SK-N-SH (cell line): Measurements from ENCODE around the gene FBXO40.

ENCODE experiments used
- ELF1 ChIP-seq: IDR thresholded peaks from 2 replicates; pipeline ENCODE4 v1.4.0; 2012
- FOXM1 ChIP-seq: IDR thresholded peaks from 2 replicates; pipeline ENCODE4 v1.4.0; 2012; ENCODE audit warnings: low read depth, mild to moderate bottlenecking
- MXI1 ChIP-seq: IDR thresholded peaks from 2 replicates; pipeline ENCODE4 v1.6.1; 2012; ENCODE audit warnings: mild to moderate bottlenecking, low read depth, low read length, improper control_type of control experiment
- NFIC ChIP-seq: IDR thresholded peaks from 2 replicates; pipeline ENCODE4 v1.4.0; 2012; ENCODE audit warnings: borderline replicate concordance
- POLR2AphosphoS5 ChIP-seq: IDR thresholded peaks from 2 replicates; pipeline ENCODE4 v1.6.1; 2012; ENCODE audit warnings: low read depth, low read length
- SMC3 ChIP-seq: IDR thresholded peaks from 2 replicates; pipeline ENCODE4 v1.6.1; 2012; ENCODE audit warnings: low read depth, low read length, improper control_type of control experiment
- TF ChIP-seq, protein P1 (sequence below): fragments of 200-600 bp; sonication (generic); IDR thresholded peaks from 2 replicates; pipeline ENCODE4 v1.6.1; 2017; ENCODE audit warnings: antibody characterized with exemption, mild to moderate bottlenecking, moderate library complexity
- TF ChIP-seq, protein P2 (sequence below): IDR thresholded peaks from 2 replicates; pipeline ENCODE4 v1.4.0; 2012; ENCODE audit warnings: low read depth, borderline replicate concordance

DNA sequence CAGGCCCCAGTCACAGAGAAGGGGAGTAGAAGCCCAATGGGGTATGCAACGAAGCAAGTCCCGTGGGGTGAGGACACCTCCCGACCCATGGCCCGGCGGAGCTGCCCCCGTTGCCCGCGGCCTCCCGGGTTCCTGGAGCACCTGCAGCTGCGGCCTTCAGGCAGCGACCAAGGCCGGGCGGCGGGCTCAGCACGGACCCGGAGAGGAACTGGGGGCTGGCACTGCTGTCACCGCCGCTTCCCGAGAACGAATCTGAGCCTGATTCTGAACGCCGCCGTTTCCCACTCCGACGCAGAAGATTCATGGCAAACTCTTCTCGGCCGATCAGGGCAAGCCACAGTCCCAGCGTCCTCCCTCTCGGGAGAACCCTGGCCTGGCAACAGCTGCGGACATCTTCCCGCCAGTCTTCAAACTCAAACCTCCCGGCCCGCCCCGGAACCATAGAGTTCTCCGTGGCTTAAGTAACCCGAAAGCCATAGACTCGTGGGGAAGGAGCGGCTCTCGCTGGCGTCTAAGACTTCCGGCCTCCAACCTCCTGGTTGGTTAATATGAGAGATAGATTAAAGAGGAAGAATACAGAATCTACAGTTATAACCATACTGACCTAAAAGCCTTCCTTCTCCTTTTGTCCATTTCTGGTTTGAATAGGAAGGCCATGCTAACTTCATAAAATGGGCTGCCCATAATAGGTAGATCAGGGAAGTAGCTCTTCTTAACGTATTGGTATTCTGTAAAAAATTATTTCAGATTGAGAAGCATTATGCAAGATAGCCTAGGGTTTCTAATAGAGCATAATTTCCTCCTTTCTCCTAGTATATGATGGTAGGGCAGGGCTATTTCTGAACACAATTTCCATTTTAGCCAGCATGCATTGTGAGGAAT is 47.4 kb upstream of the FBXO40 start, which contains the start of gene POLQ:
- TF ChIP-seq, protein P1, sequence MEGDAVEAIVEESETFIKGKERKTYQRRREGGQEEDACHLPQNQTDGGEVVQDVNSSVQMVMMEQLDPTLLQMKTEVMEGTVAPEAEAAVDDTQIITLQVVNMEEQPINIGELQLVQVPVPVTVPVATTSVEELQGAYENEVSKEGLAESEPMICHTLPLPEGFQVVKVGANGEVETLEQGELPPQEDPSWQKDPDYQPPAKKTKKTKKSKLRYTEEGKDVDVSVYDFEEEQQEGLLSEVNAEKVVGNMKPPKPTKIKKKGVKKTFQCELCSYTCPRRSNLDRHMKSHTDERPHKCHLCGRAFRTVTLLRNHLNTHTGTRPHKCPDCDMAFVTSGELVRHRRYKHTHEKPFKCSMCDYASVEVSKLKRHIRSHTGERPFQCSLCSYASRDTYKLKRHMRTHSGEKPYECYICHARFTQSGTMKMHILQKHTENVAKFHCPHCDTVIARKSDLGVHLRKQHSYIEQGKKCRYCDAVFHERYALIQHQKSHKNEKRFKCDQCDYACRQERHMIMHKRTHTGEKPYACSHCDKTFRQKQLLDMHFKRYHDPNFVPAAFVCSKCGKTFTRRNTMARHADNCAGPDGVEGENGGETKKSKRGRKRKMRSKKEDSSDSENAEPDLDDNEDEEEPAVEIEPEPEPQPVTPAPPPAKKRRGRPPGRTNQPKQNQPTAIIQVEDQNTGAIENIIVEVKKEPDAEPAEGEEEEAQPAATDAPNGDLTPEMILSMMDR = no peak
- TF ChIP-seq POLR2AphosphoS5 (peak; percentile 79; the same call in 1 of the 2 replicates), MXI1 (peak; percentile 89), ELF1 (peak; percentile 96), FOXM1 (no peak; the same call in 1 of the 2 replicates), SMC3 (no peak), NFIC (no peak)
- TF ChIP-seq, protein P2, sequence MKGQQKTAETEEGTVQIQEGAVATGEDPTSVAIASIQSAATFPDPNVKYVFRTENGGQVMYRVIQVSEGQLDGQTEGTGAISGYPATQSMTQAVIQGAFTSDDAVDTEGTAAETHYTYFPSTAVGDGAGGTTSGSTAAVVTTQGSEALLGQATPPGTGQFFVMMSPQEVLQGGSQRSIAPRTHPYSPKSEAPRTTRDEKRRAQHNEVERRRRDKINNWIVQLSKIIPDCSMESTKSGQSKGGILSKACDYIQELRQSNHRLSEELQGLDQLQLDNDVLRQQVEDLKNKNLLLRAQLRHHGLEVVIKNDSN = no peak
